H1 (cell line): ENCODE measurements around the gene BAG1. TPM values are rescaled to one million over a fixed set of nuclear protein-coding genes. Genes with fewer than 3 reads are reported as not detected.

Source experiments
- ATF3 ChIP-seq: IDR thresholded peaks from 2 replicates; pipeline ENCODE4 v1.6.1; 2011; ENCODE audit warnings: low read depth, mild to moderate bottlenecking, low read length; ENCODE audit not compliant: insufficient read depth
- CBX5 ChIP-seq: fragments of 300-800, 300-1000 bp; sonication (generic); IDR thresholded peaks from 2 replicates; pipeline ENCODE4 v1.7.1; 2016; ENCODE audit warnings: antibody characterized with exemption, low read length, low read depth
- CHD7 ChIP-seq: fragments of 300-600 bp; sonication (generic); IDR thresholded peaks from 2 replicates; pipeline ENCODE4 v1.7.1; 2012; ENCODE audit warnings: low read length, moderate library complexity, mild to moderate bottlenecking, inconsistent platforms; ENCODE audit not compliant: insufficient replicate concordance
- SRF ChIP-seq: IDR thresholded peaks from 2 replicates; pipeline ENCODE4 v1.6.1; 2011; ENCODE audit warnings: mild to moderate bottlenecking, low read depth, low read length, moderate library complexity
- TAF1 ChIP-seq: IDR thresholded peaks from 2 replicates; pipeline ENCODE4 v1.6.1; 2011; ENCODE audit warnings: mild to moderate bottlenecking, low read depth, low read length
- polyA plus RNA-seq, 7 experiments: library from polyadenylated mRNA; depleted of rRNA in 3 of 7; stranded (reverse) in 5 of 7; unstranded in 2 of 7; fragments of >200 nt in 5 of 7; fragments of 200-250 nt in 2 of 7; gene quantifications; 1 replicate in 5 of 7; 2 replicates in 1 of 7; 4 replicates in 1 of 7; pipeline versions ENCODE4 v1.2.1 to v1.2.3, GENCODE V29; 2011 to 2013; ENCODE audit warnings: missing spikeins in 2 of 7, mixed read lengths in 2 of 7
- total RNA-seq: library from RNA; stranded (reverse); fragmentation: NEBNext Ultra II Directional; extraction: Animal tissue kit (Norgen Biotek cat#: 25700); gene quantifications from 2 replicates; pipeline ENCODE4 v1.2.1, GENCODE V29; 2021
- TF ChIP-seq, protein P1 (sequence below): IDR thresholded peaks from 2 replicates; pipeline ENCODE4 v1.6.1; 2012; ENCODE audit warnings: inconsistent platforms

BAG1 gene
- total and polyA plus RNA-seq, 2 of the 8 experiments (the other 6 are each of a cell fraction or from before 2014, with no cell fraction given) = 14.7 to 59.8 TPM

DNA sequence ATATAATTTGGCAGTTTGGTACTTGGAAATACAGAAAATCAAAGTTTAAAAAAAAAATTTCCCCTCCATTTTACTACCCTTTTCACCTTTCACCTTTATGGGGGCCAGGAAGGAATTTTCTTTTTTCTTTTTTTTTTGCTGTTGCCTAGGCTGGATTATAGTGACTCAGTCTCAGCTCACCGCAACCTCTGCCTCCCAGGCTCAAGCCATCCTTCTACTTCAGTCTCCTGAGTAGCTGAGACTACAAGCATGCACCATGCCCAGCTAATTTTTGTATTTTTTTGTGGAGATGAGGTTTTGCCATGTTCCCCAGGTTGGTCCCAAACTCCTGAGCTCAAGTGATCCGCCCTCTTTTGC, 9.4 kb upstream of the BAG1 start (continued):
- TF ChIP-seq CHD7 (no peak), CBX5 (no peak), TAF1 (no peak), SRF (no peak), ATF3 (no peak)
- TF ChIP-seq, protein P1, sequence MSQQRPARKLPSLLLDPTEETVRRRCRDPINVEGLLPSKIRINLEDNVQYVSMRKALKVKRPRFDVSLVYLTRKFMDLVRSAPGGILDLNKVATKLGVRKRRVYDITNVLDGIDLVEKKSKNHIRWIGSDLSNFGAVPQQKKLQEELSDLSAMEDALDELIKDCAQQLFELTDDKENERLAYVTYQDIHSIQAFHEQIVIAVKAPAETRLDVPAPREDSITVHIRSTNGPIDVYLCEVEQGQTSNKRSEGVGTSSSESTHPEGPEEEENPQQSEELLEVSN = no peak
